Mesendoderm (in vitro differentiated cells): ENCODE data around the gene TMEM117.

Source experiments
- DNase-seq: peaks from one replicate; pipeline ENCODE4 v3.0.0; 2013
- H2AK5ac ChIP-seq: 2 replicates; pipeline ENCODE4 v1.6.1; 2013; ENCODE audit warnings: low read length, inconsistent platforms
- H2BK120ac ChIP-seq: 2 replicates; pipeline ENCODE4 v1.6.1; 2013; ENCODE audit warnings: low read depth, mild to moderate bottlenecking, low read length, moderate library complexity, mixed read lengths
- H2BK15ac ChIP-seq: replicated peaks from 2 replicates; pipeline ENCODE4 v1.6.1; 2013; ENCODE audit warnings: low read depth, mild to moderate bottlenecking, moderate library complexity
- H2BK5ac ChIP-seq: 2 replicates; pipeline ENCODE4 v1.6.1; 2013; ENCODE audit warnings: low read length, inconsistent platforms
- H3K18ac ChIP-seq: 2 replicates; pipeline ENCODE4 v1.6.1; 2013; ENCODE audit warnings: mild to moderate bottlenecking, low read length, mixed read lengths
- H3K23ac ChIP-seq: one replicate; pipeline ENCODE4 v1.6.1; 2013; ENCODE audit warnings: low read length
- H3K27ac ChIP-seq: 2 replicates; pipeline ENCODE4 v1.5.1; 2013; ENCODE audit warnings: low read depth, mild to moderate bottlenecking, inconsistent platforms, low read length, moderate library complexity
- H3K27me3 ChIP-seq: 2 replicates; pipeline ENCODE4 v1.6.1; 2013; ENCODE audit warnings: low read length, control low read depth, mild to moderate bottlenecking, inconsistent platforms; ENCODE audit not compliant: insufficient read depth, poor library complexity
- H3K36me3 ChIP-seq: 2 replicates; pipeline ENCODE4 v1.6.1; 2013; ENCODE audit warnings: low read length, inconsistent platforms; ENCODE audit not compliant: control insufficient read depth, insufficient read depth
- H3K4ac ChIP-seq: one replicate; pipeline ENCODE4 v1.6.1; 2013; ENCODE audit warnings: low read depth, mild to moderate bottlenecking, low read length, moderate library complexity
- H3K4me1 ChIP-seq: 2 replicates; pipeline ENCODE4 v1.6.1; 2013; ENCODE audit warnings: low read depth, low read length, inconsistent platforms; ENCODE audit not compliant: control insufficient read depth
- H3K4me2 ChIP-seq: 2 replicates; pipeline ENCODE4 v1.6.1; 2013; ENCODE audit warnings: low read length
- H3K4me3 ChIP-seq: 2 replicates; pipeline ENCODE4 v1.5.1; 2013; ENCODE audit warnings: mild to moderate bottlenecking, low read length
- H3K56ac ChIP-seq: one replicate; pipeline ENCODE4 v1.6.1; 2013; ENCODE audit warnings: low read length
- H3K79me1 ChIP-seq: 2 replicates; pipeline ENCODE4 v1.6.1; 2013; ENCODE audit warnings: low read length, inconsistent platforms
- H3K79me2 ChIP-seq: 2 replicates; pipeline ENCODE4 v1.6.1; 2013; ENCODE audit warnings: mild to moderate bottlenecking, low read length; ENCODE audit not compliant: control insufficient read depth, insufficient read depth
- H3K9ac ChIP-seq: 2 replicates; pipeline ENCODE4 v1.6.1; 2013; ENCODE audit warnings: low read length, inconsistent platforms
- H4K5ac ChIP-seq: one replicate; pipeline ENCODE4 v1.6.1; 2013; ENCODE audit warnings: low read length
- H4K8ac ChIP-seq: one replicate; pipeline ENCODE4 v1.6.1; 2013; ENCODE audit warnings: low read depth, mild to moderate bottlenecking, control low read depth, low read length, moderate library complexity
- WGBS: extraction: QIAGEN DNeasy Blood & Tissue Kit; methylation state at CpG from one replicate; pipeline ENCODE4 v1.1.7; 2013; ENCODE audit warnings: low lambda C conversion rate, missing lambda C conversion rate; ENCODE audit not compliant: insufficient coverage; ENCODE audit errors: extremely low coverage; 5-methylcytosine and 5-hydroxymethylcytosine counted together

The TMEM117 gene

GRCh38 chr12:44053549-44054127 is 217.8 kb downstream of the TMEM117 start:
- DNase-seq: no peak
- Histone ChIP-seq H2BK5ac (no peak overlapping the region), H3K4me3 (no peak overlapping the region), H3K23ac (no peak overlapping the region), H3K4ac (no peak overlapping the region), H2BK120ac (no peak overlapping the region), H3K18ac (no peak overlapping the region), H4K8ac (no peak overlapping the region), H3K79me2 (no peaks in the 10 kb centered on the region), H3K36me3 (no peaks in the 10 kb centered on the region), H3K27ac (no peak overlapping the region), H3K9ac (no peak overlapping the region), H3K4me2 (no peak overlapping the region), H3K27me3 (no peaks in the 10 kb centered on the region), H3K79me1 (no peaks in the 10 kb centered on the region), H2BK15ac (no peak overlapping the region), H4K5ac (no peak overlapping the region), H3K56ac (no peak overlapping the region), H2AK5ac (no peak overlapping the region), H3K4me1 (no peaks in the 10 kb centered on the region)
- WGBS: no CpG with 5 or more reads among the region's 3 CpGs

GRCh38 chr12:44054281-44054680 is 218.4 kb downstream of the TMEM117 start:
- Histone ChIP-seq H2BK15ac (no peak overlapping the region), H3K23ac (no peak overlapping the region), H2AK5ac (no peak overlapping the region), H3K4me2 (no peak overlapping the region), H3K79me1 (no peaks in the 10 kb centered on the region), H2BK5ac (no peak overlapping the region), H3K4me3 (no peak overlapping the region), H4K8ac (no peak overlapping the region), H3K4me1 (no peaks in the 10 kb centered on the region), H3K27ac (no peak overlapping the region), H3K79me2 (no peaks in the 10 kb centered on the region), H3K36me3 (no peaks in the 10 kb centered on the region), H3K4ac (no peak overlapping the region), H4K5ac (no peak overlapping the region), H3K9ac (no peak overlapping the region), H3K56ac (no peak overlapping the region), H3K18ac (no peak overlapping the region), H2BK120ac (no peak overlapping the region), H3K27me3 (no peaks in the 10 kb centered on the region)
- no peak for DNase-seq
- WGBS: no CpG with 5 or more reads among the region's 3 CpGs

GRCh38 chr12:44058366-44058765 is 222.5 kb downstream of the TMEM117 start:
- Histone ChIP-seq H3K79me1 (no peaks in the 10 kb centered on the region), H3K36me3 (no peaks in the 10 kb centered on the region), H3K4ac (no peak overlapping the region), H2BK120ac (no peak overlapping the region), H2BK5ac (no peak overlapping the region), H3K27ac (no peak overlapping the region), H4K8ac (no peak overlapping the region), H3K4me3 (no peak overlapping the region), H3K79me2 (no peaks in the 10 kb centered on the region), H3K9ac (no peak overlapping the region), H2AK5ac (no peak overlapping the region), H3K56ac (no peak overlapping the region), H4K5ac (no peak overlapping the region), H3K4me1 (no peaks in the 10 kb centered on the region), H3K27me3 (no peaks in the 10 kb centered on the region), H3K4me2 (no peak overlapping the region), H2BK15ac (no peak overlapping the region), H3K18ac (no peak overlapping the region), H3K23ac (no peak overlapping the region)
- no peak for DNase-seq
- WGBS: no CpG with 5 or more reads among the region's 2 CpGs

- H3K27ac ChIP-seq: no peak overlapping the region
- no peak overlapping the region for H3K23ac ChIP-seq
- H2AK5ac ChIP-seq: no peak overlapping the region
- no peak overlapping the region for H3K4ac ChIP-seq
- no peak overlapping the region for H2BK120ac ChIP-seq
- no peak overlapping the region for H3K9ac ChIP-seq
- no peak overlapping the region for H3K18ac ChIP-seq
- H3K4me1 ChIP-seq: no peaks in the 10 kb centered on the region
- no peaks in the 10 kb centered on the region for H3K79me2 ChIP-seq
- no peak overlapping the region for H2BK5ac ChIP-seq
- no peak for DNase-seq
- no peak overlapping the region for H3K56ac ChIP-seq
- no peak overlapping the region for H2BK15ac ChIP-seq
- H3K79me1 ChIP-seq: no peaks in the 10 kb centered on the region
- H3K27me3 ChIP-seq: no peaks in the 10 kb centered on the region
- no peak overlapping the region for H4K8ac ChIP-seq
- H3K36me3 ChIP-seq: no peaks in the 10 kb centered on the region
- no peak overlapping the region for H3K4me3 ChIP-seq
- H4K5ac ChIP-seq: no peak overlapping the region
- H3K4me2 ChIP-seq: no peak overlapping the region
Observed at GRCh38 chr12:44059476-44059875, 223.6 kb downstream of the TMEM117 start.

DNA sequence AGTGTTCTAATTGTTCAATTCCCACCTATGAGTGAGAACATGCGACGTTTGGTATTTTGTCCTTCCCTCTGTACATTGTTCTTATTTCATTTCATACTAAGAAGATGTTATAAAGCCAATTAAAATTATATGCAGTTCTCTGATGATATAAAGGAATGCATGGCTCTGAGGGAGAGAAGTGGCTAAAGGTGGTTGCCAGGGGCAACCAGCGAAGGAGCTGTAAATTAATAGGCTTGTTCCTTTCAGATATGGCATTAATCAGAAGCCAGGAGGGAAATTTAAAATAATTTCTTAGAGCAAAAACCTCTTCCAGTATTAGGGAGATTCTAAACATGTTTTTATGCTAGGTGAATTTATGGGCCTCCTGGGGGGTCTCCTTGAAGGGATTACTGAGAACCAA is 227.8 kb downstream of the TMEM117 start:
- no peak overlapping the region for H3K56ac ChIP-seq
- no peaks in the 10 kb centered on the region for H3K4me1 ChIP-seq
- no peak overlapping the region for H2BK5ac ChIP-seq
- no peak overlapping the region for H3K23ac ChIP-seq
- H3K27ac ChIP-seq: no peak overlapping the region
- H2BK15ac ChIP-seq: no peak overlapping the region
- DNase-seq: no peak
- WGBS: no CpG with 5 or more reads among the region's 3 CpGs
- H3K79me2 ChIP-seq: no peaks in the 10 kb centered on the region
- no peak overlapping the region for H3K18ac ChIP-seq
- H3K79me1 ChIP-seq: no peaks in the 10 kb centered on the region
- no peak overlapping the region for H2AK5ac ChIP-seq
- no peak overlapping the region for H4K8ac ChIP-seq
- H3K36me3 ChIP-seq: no peaks in the 10 kb centered on the region
- no peak overlapping the region for H3K9ac ChIP-seq
- no peak overlapping the region for H2BK120ac ChIP-seq
- H3K4me2 ChIP-seq: no peak overlapping the region
- no peak overlapping the region for H3K4ac ChIP-seq
- H3K27me3 ChIP-seq: no peaks in the 10 kb centered on the region
- no peak overlapping the region for H4K5ac ChIP-seq
- H3K4me3 ChIP-seq: no peak overlapping the region

GRCh38 chr12:44076871-44077270 is 241.0 kb downstream of the TMEM117 start:
- H2BK5ac ChIP-seq: no peak overlapping the region
- no peak overlapping the region for H3K4ac ChIP-seq
- no peak overlapping the region for H3K4me3 ChIP-seq
- no peak overlapping the region for H3K9ac ChIP-seq
- H3K27ac ChIP-seq: no peak overlapping the region
- H4K8ac ChIP-seq: no peak overlapping the region
- H3K18ac ChIP-seq: no peak overlapping the region
- no peak overlapping the region for H2BK15ac ChIP-seq
- no peak overlapping the region for H3K23ac ChIP-seq
- no peaks in the 10 kb centered on the region for H3K27me3 ChIP-seq
- H2BK120ac ChIP-seq: no peak overlapping the region
- no CpG with 5 or more reads among the region's 2 CpGs for WGBS
- no peaks in the 10 kb centered on the region for H3K4me1 ChIP-seq
- H3K79me2 ChIP-seq: no peaks in the 10 kb centered on the region
- no peak overlapping the region for H3K56ac ChIP-seq
- H3K79me1 ChIP-seq: no peaks in the 10 kb centered on the region
- no peaks in the 10 kb centered on the region for H3K36me3 ChIP-seq
- H3K4me2 ChIP-seq: no peak overlapping the region
- no peak overlapping the region for H2AK5ac ChIP-seq
- no peak for DNase-seq
- H4K5ac ChIP-seq: no peak overlapping the region
